Type B pancreatic cell (in vitro differentiated cells): ENCODE results near the gene KCMF1. TPM values are rescaled to one million over a fixed set of nuclear protein-coding genes. Genes with fewer than 3 reads are reported as not detected.

Experiments
- DNase-seq: peaks from one replicate; pipeline ENCODE4 v3.0.0; 2021; ENCODE audit warnings: mixed read lengths; ENCODE audit not compliant: unreplicated experiment; ENCODE audit errors: extremely low spot score
- H3K27ac Mint-ChIP-seq: 2 replicates; pipeline ENCODE4 v1.8.0; 2021; ENCODE audit warnings: mild to moderate bottlenecking, mixed read lengths
- H3K27me3 Mint-ChIP-seq: 2 replicates; pipeline ENCODE4 v1.8.0; 2021; ENCODE audit warnings: mixed read lengths
- H3K36me3 Mint-ChIP-seq: 2 replicates; pipeline ENCODE4 v1.8.0; 2021; ENCODE audit warnings: mixed read lengths
- H3K4me1 Mint-ChIP-seq: one replicate; pipeline ENCODE4 v1.8.0; 2021; ENCODE audit warnings: mixed read lengths; ENCODE audit not compliant: unreplicated experiment
- H3K4me3 Mint-ChIP-seq: 2 replicates; pipeline ENCODE4 v1.8.0; 2021; ENCODE audit warnings: mild to moderate bottlenecking, mixed read lengths
- H3K9me3 Mint-ChIP-seq: 2 replicates; pipeline ENCODE4 v1.8.0; 2021; ENCODE audit warnings: mixed read lengths
- total RNA-seq: library from RNA; stranded (reverse); gene quantifications from 2 replicates; pipeline ENCODE4 v1.2.1, GENCODE V29; 2021; ENCODE audit warnings: low replicate concordance
- TF ChIP-seq, protein P1 (sequence below): fragments of 200-600 bp; sonication (generic); conservative IDR thresholded peaks from 2 replicates; pipeline ENCODE4 v1.5.0; 2021; ENCODE audit warnings: antibody characterized with exemption, mild to moderate bottlenecking

Gene KCMF1
- total RNA-seq, 1 donor from 2014 or later: 62.2 TPM

DNA sequence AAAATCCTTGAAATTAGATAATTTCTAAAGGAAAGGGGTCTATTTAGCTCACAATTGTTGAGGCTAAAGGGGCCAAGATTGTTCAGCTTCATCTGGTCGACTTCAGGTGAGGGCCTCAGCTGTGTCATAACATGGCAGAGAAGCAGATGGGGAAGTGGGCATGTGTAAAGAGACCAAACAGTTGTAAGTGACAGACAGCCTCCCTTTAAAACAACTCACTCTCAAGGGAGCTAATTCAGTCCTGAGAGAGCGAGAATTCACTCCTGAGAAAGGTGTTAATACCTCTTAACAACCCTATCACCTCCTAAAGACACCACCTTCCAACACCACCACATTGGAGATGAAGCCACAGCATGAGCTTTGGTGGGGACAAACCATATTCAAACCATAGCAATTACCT lies 62.4 kb downstream of the KCMF1 start:
- Mint-ChIP-seq H3K27ac (no peak overlapping the region), H3K4me1 (peaks cover 5% of the 10 kb centered on the region), H3K4me3 (no peak overlapping the region), H3K36me3 (peaks cover 41% of the 10 kb centered on the region), H3K9me3 (no peaks in the 10 kb centered on the region), H3K27me3 (no peaks in the 10 kb centered on the region)
- TF ChIP-seq, protein P1, sequence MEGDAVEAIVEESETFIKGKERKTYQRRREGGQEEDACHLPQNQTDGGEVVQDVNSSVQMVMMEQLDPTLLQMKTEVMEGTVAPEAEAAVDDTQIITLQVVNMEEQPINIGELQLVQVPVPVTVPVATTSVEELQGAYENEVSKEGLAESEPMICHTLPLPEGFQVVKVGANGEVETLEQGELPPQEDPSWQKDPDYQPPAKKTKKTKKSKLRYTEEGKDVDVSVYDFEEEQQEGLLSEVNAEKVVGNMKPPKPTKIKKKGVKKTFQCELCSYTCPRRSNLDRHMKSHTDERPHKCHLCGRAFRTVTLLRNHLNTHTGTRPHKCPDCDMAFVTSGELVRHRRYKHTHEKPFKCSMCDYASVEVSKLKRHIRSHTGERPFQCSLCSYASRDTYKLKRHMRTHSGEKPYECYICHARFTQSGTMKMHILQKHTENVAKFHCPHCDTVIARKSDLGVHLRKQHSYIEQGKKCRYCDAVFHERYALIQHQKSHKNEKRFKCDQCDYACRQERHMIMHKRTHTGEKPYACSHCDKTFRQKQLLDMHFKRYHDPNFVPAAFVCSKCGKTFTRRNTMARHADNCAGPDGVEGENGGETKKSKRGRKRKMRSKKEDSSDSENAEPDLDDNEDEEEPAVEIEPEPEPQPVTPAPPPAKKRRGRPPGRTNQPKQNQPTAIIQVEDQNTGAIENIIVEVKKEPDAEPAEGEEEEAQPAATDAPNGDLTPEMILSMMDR: no peak
- DNase-seq: no peak

DNA sequence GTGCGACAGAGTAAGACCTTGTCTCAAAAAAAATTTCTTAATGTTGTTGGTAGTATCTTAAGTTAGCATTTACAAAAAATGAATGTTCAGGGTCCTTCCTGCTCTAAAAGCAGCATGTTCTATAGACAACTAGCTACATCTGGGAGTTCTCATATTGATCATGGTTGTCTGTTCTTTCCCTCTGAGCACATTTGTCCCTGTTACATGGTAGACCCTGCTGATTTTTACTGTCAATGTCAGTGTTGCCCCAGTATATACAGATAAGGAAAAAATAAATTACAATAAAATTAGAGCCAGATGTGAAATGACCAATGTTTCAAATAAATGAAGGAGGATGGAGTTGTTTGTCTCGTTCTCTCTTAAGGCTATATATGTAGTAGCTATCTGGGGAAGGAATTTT lies 63.2 kb downstream of the KCMF1 start:
- Mint-ChIP-seq H3K4me1 (peaks cover 5% of the 10 kb centered on the region), H3K36me3 (peaks cover 40% of the 10 kb centered on the region), H3K27ac (no peak overlapping the region), H3K9me3 (no peaks in the 10 kb centered on the region), H3K27me3 (no peaks in the 10 kb centered on the region), H3K4me3 (no peak overlapping the region)
- DNase-seq: no peak
- TF ChIP-seq, protein P1: no peak

DNA sequence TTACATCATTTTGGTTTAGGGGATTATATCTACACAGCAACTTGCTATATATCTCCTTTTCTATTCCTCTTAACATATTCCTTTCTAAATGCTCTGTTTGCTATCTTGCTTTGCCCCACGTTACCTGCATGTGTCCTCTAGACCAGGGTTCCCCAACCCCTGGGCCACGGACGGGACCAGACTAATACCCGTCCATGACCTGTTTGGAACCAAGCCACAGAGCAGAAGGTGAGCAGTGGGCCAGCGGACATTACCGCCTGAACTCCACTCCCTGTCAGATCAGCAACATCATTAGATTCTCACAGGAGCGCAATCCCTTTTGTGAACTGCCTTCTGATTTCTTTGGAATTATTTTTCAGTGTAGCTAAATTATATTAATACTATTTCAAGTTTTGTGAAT lies 66.7 kb downstream of the KCMF1 start:
- Mint-ChIP-seq H3K9me3 (no peaks in the 10 kb centered on the region), H3K27ac (no peak overlapping the region), H3K4me1 (peaks cover 5% of the 10 kb centered on the region), H3K36me3 (peaks cover 30% of the 10 kb centered on the region), H3K4me3 (no peak overlapping the region), H3K27me3 (no peaks in the 10 kb centered on the region)
- DNase-seq: no peak
- TF ChIP-seq, protein P1: no peak

DNA sequence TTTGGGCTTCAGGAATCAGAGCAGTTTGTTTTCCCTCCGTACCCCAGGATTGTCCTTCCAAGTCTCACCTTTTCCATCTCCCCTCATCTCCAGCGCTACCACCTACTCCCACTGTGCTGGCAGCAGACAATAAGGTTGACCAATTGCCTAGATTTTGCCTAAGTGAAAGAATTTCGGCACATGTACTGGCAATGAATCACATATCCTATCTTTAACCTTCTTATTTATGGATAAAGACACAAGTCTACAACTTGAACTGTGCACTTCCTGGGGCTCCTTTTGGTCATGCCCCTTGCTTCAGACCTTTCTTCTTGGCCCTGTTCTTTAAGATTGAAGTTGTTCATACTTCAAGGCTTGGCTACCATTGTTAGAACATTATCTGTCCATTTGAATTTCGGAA lies 71.4 kb downstream of the KCMF1 start:
- H3K9me3 Mint-ChIP-seq: no peaks in the 10 kb centered on the region
- H3K27me3 Mint-ChIP-seq: no peaks in the 10 kb centered on the region
- no peak overlapping the region for H3K4me3 Mint-ChIP-seq
- H3K4me1 Mint-ChIP-seq: no peaks in the 10 kb centered on the region
- TF ChIP-seq, protein P1: no peak
- H3K27ac Mint-ChIP-seq: no peak overlapping the region
- peaks cover 38% of the 10 kb centered on the region for H3K36me3 Mint-ChIP-seq
- DNase-seq: no peak

DNA sequence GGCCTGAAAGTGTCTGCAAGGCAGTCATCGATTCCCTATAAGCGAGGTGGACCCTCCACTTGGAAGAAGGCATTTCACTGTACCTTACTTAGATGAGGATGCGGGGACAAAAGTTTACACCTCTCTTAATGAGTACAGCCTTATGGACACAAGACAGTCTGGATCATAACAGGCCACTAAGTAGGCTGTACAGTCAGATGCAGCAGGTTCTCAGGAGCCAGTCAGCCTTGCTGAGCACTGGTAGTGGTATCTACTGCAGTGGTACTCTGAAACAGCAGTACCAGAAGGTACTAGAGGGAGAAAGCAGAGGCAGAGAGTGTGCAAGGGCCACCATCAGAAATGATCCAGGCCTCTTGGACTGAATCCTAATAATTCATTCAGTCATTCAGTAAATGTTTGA lies 77.6 kb downstream of the KCMF1 start:
- no peak for DNase-seq
- Mint-ChIP-seq H3K27ac (no peak overlapping the region), H3K4me1 (peaks cover 6% of the 10 kb centered on the region), H3K36me3 (peaks cover 26% of the 10 kb centered on the region), H3K27me3 (no peaks in the 10 kb centered on the region), H3K9me3 (no peaks in the 10 kb centered on the region), H3K4me3 (no peak overlapping the region)
- TF ChIP-seq, protein P1: no peak

DNA sequence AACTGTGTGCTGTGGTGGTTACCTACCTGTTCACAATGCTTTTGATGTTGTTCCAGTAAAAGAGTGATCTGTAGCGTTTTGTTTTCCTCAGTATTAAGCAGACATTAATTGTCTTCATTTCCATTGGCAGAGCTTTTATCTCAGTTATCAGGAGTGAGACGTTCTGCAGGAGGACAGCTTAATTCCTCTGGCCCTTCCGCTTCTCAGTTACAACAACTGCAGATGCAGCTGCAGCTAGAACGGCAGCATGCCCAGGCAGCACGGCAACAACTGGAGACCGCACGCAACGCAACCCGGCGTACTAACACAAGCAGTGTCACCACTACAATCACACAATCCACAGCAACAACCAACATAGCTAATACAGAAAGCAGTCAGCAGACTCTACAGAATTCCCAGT lies 78.3 kb downstream of the KCMF1 start:
- Mint-ChIP-seq H3K36me3 (peaks cover 23% of the 10 kb centered on the region), H3K4me1 (peaks cover 6% of the 10 kb centered on the region), H3K4me3 (no peak overlapping the region), H3K9me3 (no peaks in the 10 kb centered on the region), H3K27me3 (no peaks in the 10 kb centered on the region), H3K27ac (no peak overlapping the region)
- TF ChIP-seq, protein P1: no peak
- DNase-seq: no peak
